Measurements from ENCODE around the gene USP50.
"Not testable (repeated sequence)": the region's sequence is repeated elsewhere in the genome, so short reads cannot be mapped to it uniquely, and the experiment has no call there.

The USP50 gene

DNA sequence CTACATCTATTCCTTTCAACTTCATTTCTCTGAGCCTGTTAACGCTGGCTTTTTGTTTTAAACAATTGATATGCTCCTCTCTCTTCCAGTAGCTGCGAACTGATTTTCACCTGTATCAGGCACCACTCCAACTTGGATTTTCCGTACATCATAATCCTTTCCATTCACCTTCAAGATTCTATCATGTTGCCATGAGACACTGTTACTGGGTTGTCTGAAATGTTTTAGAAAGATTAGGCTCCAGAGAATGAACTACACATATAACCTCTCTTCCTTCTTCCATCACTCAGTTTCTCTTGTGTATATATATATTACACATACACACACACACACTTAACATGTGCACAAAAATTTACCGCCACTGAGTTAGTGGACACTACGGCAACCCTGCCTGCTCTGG, at the start of gene USP50:
Gene USP50 (minus strand): TSS at position 101 of the 400 bp plus-strand sequence. CDS start 141 bp downstream, outside the sequence.
- no peak for DNase-seq
- intact Hi-C loops (cut with DNase I) = no loop called here

DNA sequence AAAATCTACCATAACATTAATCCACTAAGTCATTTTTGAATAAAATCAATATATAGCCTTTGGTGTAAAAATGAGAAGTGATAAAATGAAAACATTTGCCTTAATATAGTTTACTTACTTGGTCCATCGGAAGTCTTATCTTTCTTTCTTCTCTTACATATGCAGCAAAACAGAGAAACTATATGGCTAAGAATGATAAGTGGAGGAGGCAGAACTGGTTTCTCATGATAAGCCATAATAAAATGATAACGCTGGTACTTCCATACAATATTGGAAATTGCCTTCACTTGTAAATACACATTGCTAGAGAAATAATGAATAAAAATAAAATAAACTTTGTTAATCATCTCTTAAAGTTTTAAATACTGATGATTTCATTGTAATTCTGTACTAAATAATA, 47.8 kb upstream of the USP50 start:
- no peak for DNase-seq
- intact Hi-C loops (cut with DNase I) = no loop called here

DNA sequence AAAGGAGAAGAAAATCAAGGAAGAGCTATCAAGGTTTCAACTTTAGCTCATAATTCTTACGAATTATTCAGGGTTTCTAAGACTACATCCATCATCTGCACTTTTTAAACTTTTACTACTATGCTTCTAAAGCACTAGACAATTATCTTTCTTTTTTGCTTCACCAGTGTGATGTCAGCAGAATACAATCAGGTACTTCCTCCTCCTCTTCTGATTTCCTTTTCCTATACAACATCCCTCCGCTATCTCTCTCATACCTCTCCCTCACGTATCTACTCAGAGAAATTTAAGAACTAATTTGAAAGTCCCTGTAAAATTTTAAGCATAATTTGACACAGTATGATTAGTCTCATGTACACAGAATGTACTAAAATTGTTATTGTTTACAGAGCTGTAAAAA, 47.3 kb upstream of the USP50 start:
- intact Hi-C loops (cut with DNase I) = no loop called here
- no peak for DNase-seq

DNA sequence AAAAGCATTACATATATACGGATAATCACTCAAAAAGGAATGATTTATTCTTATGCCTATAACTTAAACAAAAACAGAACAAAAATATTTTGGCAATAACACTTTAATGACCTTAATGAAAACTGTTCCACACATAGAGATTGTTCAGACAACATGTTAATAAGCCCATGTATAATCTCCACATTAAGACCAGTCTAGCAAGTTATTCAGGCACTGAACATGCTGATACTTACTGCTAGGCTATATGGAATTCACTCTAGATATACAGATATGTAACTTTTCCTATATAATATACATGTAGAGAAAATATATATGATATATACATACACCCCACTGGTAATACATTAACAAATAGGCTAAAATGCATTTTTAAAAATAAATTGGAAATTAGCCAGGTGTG, 43.8 kb upstream of the USP50 start:
- DNase-seq = no peak
- intact Hi-C loops (cut with DNase I) = no loop called here

DNA sequence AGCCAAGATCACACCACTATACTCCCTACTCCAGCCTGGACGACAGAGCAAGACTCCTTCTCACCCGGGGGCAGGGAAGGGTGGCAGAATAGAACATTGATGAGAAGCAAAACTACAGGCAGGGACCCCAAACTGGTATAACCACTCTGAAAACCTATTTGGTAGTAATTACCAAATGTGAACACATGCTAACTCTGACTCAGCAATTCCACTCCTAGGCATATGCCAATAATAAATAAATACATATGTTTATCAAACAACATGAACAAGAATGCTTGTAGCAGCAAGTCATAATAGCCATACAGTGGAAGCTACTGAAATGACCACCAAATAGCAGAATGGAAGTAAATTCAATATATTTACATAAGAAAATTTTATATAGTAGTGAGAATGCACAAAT, 31.0 kb upstream of the USP50 start:
- DNase-seq = no peak
- intact Hi-C loops (cut with DNase I) = no loop called here

DNA sequence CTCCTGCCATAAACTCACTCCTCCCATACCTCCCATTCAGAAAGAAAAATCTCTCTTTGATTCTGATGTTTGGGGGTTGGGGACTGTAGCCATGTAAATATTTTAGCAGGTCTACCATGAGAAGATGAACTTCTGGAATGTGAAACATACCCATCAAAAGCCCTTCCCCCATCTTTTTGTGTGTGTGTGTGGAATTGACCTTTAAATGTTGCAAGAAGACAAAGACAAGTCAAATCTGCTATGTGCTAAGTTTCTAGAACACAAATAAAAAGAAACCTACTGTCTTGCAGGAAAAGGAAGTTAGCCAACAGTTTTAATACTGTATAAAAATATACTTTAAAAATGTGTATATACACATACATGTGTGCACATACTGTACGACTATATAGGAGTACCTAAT, 29.7 kb upstream of the USP50 start:
- no peak for DNase-seq
- intact Hi-C loops (cut with DNase I) = no loop called here

DNA sequence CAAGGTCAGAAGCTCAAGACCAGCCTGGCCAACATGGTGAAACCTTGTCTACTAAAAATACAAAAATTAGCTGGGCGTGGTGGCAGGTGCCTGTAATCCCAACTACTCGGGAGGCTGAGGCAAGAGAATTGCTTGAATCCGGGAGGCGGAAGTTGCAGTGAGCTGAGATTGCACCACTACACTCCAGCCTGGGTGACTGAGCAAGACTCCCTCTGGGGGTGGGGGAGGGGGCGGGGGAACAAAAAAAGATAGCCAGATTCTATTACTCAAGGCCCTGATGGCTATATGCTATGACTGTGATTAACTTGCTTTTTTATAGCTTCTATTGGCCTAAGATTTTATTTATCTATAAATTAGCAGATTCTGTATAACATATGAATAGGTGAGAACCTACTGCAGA, 27.4 kb upstream of the USP50 start:
- DNase-seq; intact Hi-C loops (cut with DNase I): not testable (repeated sequence)

DNA sequence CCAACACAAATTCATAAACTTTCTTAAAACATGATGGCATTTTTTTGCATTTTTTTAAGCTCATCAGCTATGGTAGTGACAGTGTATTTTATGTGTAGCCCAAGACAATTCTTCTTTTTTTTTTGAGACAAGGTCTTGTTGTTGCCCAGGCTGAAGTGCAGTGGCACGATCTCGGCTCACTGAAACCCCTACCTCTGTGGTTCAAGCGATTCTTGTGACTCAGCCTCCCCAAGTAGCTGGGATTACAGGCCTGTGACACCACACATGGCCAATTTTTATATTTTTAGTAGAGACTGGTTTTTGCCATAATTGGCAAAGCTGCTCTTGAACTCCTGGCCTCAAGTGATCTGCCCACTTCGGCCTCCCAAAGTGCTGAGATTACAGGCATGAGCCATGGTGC, 17.3 kb upstream of the USP50 start:
- no peak for DNase-seq
- intact Hi-C loops (cut with DNase I) = no loop called here

DNA sequence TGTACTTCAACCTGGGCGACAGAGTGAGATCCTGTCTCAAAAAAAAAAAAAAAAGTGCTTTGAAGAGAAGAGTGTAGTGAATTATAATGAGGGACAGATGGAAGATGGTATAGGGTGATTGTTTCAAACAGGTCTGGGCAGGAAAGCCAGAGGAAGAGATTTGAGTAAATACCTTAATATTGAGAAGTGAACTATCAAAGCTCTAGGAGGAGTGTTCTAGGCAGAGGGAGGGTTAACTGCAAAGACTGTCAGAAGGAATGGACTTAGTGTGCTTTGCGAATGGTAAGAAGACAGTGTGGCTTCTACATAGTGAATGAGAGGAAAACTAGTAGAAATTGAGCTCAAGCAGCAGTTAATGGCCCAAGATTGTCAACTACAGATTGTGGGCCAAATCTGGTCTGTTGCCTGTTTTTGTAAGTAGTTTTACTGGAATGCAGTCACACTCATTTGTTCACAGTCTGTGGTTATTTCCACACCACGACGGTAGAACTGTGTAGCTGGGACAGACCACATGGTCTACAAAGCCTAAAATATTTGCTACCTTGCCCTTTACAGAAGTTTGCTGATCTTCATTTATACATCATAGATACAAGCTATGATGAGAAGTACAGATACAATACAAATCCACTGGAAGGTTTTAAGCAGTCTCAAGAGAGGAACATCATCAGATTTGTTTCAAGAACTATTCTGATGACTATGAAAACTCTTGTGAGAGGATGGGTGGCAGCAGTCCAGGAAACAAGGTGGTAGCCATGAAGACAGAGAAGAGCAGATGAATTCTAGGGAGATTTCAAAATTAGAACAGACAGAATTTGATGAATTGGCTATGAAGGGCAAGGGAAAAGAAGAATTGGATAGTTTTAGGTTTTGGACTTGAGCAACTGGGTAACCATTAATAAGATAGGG, 16.5 kb upstream of the USP50 start:
- no peak for DNase-seq
- intact Hi-C loops (cut with DNase I) = no loop called here

DNA sequence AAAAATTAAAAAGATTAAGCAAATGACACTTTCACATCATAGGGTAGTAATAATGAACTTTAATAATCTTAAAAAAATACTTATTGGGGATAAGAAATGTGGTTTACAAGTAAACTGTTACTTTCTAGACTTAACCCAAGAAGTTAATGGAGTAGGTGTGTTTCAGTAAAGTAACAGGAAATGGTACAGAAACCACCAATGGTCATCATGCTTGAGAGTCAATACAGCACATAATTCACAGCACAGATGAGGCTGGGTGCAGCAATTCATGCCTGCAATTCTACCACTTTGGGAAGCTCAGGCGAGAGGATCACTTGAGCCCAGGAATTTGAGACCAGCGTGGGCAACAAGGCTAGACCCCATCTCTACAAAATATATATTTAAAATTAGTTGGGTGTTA, 11.5 kb upstream of the USP50 start:
- intact Hi-C loops (cut with DNase I) = no loop called here
- DNase-seq = no peak

DNA sequence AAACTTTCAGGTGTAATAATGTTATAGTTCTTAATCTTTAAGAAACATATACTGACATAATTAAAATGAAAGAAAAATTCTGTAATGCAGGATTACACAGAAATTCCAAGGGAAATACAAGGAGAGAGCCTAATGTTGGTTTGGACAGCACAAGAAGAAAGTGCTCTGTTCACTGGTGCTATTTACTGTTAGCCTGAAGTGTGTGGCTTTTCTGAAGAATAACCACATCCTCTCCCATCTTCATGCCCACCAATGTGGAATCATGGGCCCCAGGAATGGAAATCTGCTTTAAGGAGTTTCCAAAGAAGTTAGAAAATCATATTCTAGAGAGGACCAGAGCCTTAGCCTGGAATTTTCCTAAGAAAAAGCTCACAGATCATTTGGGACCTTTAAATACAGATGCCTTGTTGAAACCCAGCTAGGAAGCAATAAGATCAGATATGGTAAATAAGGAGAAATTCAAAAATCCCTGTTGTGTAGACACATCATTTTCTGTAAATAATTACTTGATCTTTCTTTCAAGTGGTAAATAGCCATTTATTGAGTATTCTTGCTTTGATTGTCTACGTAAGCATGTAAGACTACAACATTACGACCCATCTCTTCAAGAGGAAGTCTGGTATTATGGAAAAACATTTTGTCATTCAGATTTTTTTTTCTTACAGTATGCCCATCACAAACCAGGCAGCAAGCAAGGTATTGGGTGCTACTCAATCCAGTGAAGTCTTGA, 10.3 kb upstream of the USP50 start:
- intact Hi-C loops (cut with DNase I) = no loop called here
- DNase-seq = no peak

DNA sequence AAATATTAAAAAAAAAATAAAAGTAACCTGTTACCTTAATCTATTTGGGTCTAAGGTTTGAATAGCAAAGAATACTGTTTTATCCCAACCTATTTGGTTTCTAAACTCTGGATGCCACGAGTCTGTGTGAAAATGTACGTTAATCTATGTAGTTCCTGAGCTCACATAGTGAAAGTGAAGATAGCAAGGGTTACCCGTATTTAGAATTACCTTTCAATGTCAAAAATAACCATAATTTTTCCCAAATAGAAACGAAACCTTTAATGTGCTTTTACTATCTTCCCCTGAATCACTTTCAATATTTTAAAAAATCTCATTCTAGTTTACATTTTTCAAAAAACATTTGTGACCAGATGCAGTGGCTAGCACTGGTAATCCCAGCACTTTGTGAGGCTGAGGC, 5.8 kb upstream of the USP50 start:
- intact Hi-C loops (cut with DNase I) = no loop called here
- no peak for DNase-seq

DNA sequence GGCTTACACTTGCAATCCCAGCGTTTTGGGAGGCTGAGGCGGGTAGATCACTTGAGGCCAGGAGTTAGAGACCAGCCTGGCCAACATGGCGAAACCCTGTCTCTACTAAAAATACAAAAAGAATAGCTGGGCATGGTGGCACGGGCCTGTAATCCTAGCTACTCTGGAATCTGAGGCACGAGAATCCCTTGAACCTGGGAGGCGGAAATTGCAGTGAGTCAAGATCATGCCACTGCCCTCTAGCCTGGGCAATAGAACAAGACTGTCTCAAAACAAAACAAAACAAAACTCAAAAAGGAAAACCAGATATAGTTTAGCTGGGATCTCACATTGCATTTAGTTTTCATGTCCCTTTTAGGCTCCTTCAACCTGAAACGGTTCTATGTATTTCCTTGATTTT, 2.9 kb upstream of the USP50 start:
- no peak for DNase-seq
- intact Hi-C loops (cut with DNase I) = no loop called here

DNA sequence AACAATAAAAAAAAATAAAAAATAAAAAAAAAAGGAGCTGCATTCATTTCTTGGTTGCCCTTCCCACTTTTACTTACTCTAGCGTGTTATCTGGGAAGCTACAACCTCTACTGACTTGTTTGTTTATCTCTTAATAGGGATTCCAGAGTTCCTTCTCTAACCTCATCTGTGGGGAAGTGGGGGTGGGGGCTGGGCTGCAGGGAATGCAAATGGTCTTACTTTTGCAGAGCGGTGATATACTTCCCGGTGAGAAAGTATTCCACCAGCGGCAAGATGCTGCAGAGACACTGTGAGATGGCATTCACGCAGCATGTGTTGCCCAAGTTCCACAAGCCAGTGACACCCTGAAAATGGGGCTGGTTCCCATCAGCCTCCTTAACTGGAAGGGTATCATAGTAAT, 2.1 kb downstream of the USP50 start:
- intact Hi-C loops (cut with DNase I) = no loop called here
- DNase-seq = no peak

DNA sequence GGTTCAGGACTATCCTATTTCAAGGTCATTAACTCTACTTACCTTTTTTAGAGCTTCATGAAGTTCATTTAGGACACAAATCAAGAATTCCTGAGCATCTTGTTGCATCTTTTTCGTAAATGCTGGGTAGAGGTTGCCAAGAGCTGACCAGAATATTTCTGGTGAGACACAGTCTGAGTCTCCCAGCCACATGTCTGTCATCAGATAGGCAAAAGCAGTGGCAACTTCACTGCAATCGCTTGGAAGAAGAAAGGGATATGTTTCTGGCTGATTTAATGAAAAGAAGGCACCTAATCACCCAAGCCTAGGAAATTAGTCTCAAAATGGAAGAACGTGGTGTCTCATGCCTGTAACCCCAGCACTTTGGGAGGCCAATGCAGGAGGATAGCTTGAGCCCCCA, 2.9 kb downstream of the USP50 start:
- no peak for DNase-seq
- intact Hi-C loops (cut with DNase I) = no loop called here

DNA sequence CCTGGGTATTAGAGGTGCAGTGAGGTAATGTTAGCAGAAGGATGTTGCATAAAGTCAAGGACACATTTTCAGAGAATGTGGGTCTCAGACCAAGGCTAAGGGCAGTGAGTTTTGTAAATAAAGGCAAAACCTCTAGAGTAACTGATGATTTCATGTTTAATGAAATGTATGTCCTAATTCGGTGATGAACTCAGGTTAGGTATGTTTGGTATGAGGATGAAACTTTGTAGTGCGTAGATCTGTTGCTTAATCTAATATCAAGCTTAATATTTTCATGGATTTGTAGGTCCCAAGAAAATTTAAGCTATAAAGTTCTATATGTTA, 3.6 kb downstream of the USP50 start:
- intact Hi-C loops (cut with DNase I) = no loop called here
- no peak for DNase-seq

DNA sequence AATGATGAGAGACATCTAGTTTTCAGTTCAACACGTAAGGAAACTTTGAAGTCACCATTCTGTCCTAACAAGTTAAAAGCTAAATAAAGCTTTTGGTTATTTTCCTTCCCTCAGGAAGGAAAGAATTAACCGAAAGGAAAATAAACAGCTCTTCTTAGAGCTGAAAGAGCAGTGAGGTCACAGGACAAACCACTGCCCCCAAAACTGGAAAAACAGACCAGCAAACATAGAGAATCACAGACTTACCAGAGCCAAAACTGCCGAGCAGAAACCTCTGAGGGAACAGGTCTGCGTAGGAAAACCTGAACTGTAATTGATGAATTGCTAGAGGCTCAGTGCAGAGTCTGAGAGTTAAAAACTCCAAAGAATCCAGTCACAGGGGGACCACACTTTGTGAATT, 14.7 kb downstream of the USP50 start:
- no peak for DNase-seq
- intact Hi-C loops (cut with DNase I) = no loop called here

DNA sequence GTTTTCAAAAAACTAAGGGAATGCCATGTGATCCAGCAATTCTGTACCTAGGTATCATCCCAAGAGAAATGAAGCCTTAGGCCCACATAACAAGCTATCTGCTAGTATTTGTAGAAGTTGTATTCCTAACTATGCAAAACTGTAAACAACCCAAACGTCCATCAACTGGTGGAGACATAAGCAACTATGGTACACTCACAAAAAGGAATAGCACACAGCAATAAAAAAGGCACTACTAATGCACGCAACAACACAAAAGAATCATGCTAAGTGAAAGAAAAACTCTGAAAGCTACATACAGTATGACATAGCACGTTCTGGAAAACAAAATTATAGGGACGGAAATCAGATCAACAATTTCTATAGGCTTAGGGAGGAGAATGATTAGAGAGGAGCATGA, 15.3 kb downstream of the USP50 start:
- DNase-seq = no peak
- intact Hi-C loops (cut with DNase I) = no loop called here

DNA sequence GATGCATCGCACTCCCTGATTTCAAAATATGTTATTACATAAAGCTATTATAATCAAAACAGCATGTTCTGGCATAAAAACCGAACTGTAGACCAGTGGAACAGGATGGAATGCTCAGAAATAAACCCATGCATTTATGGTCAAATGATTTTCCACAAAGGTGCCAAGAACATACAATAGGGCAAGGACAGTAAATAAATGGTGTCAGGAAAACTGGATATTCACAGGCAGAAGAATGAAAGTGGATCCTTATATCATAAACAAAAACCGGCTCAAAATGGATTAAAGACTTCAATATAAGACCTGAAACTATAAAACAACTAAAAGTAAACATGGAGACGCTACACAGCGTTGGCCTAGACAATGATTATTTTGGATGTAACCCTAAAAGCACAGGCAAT, 22.6 kb downstream of the USP50 start:
- DNase-seq = no peak
- intact Hi-C loops (cut with DNase I) = no loop called here

DNA sequence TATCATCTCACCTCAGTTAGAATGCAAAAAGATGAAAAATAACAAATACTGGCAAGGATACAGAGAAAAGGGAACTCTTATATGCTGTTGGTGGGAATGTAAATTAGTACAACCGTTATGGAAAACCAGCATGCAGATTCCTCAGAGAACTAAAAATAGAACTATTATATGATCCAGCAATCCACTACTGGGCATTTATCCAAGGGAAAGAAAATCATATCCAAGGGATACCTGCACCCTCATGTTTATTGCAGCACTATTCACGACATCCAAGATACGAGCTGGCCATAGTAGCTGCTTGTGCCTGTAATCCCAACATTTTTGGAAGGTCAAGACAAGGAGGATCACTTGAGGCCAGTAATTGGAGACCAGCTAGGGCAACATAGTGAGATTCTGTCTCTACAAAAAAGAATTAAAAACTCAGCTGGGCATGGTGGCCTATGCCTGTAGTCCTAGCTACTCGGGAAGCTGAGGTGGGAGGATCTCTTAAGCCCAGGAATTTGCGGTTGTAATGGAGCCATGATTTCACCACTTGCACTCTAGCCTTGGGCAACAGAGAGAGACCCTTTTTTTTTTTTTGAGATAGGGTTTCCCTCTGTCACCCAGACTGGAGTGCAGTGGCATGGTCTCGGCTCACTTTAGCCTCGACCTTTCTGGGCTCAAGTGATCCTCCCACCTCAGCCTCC, 26.6 kb downstream of the USP50 start:
- intact Hi-C loops (cut with DNase I) = no loop called here
- no peak for DNase-seq

DNA sequence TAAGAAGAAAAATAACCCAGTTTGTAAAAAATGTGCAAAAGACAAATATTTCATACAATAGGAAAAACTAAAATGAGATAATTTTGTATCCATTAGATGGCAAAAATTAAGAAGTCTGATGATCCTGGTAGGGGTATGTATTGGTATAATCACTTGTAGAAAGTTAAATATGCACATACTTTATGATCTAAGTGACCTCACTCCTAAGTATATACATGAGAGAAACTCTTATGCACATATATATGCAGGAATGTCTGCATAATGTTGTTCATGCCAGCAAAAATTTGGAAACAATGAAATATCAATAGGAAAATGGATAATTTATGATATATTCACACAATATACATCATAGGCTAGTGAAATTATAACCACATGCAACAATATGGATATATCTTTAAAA, 33.5 kb downstream of the USP50 start:
- no peak for DNase-seq
- intact Hi-C loops (cut with DNase I) = no loop called here

DNA sequence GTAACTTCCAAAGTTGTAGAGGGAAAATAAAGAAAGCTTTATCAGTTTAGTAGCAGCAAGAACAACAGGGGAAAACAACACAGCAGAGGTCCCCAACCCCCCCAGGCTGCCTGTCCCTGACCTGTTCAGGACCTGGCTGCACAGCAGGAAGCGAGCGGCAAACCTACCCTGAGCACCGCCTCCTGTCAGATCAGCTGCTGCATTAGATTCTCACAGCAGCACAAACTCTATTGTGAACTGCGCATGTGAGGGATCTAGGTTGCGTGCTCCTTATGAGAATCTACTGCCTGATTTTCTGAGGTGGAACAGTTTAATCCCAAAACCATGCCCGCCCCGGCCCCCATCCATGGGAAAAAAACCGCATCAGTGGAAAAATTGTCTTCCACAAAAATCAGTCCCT, 40.3 kb downstream of the USP50 start:
- intact Hi-C loops (cut with DNase I) = no loop called here
- DNase-seq = no peak

All from posterior cingulate gyrus (tissue), 11 donors.